ENCODE measurements around the gene NPAS2. TPM values are rescaled to one million over a fixed set of nuclear protein-coding genes. Genes with fewer than 3 reads are reported as not detected.

Gene NPAS2
- total RNA-seq, 2 donors from 2014 or later, result 3.9 to 11.4 TPM

DNA sequence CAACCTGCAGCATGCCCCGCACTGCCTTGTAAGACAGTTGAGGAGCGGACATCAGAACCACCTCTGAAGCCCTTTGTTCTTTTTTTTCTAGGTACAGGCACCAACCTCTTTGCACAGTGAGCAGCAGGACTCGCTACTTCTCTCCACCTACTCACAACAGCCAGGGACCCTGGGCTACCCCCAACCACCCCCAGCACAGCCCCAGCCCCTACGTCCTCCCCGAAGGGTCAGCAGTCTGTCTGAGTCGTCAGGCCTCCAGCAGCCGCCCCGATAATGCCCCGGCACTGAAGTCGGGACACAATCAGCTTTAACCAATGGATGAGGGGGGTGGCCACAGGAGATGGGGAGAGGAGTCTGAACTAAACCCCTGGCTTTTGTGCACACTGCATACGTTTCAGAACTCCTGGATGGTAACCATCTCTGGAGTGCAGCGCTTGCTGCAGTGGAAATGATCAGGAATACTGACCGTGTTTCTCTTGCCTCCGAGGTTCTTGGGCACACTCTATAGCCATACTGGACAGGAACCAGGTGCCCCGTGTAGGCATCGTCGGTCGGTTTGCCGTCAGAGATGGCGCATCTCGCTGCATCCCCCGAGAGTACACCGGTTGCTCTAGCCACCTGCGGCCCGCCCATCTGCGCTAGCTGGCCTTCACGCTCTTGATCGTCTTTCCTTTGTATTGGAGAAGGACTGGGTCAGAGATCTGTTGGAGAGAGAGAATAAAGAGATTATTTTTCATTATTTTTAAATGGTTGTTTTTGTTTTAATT lies 175.6 kb downstream of the NPAS2 start:
- Mint-ChIP-seq H3K36me3 (ENCODE audit: low read depth) (no peaks in the 10 kb centered on the region), H3K9me3 (no peaks in the 10 kb centered on the region), H3K4me1 (peaks cover 6% of the 10 kb centered on the region), H3K27me3 (no peaks in the 10 kb centered on the region), H3K4me3 (no peak overlapping the region), H3K27ac (no peak overlapping the region)
- ATAC-seq (replicated peaks), result no peak

- Mint-ChIP-seq H3K27ac (no peak overlapping the region), H3K4me3 (no peak overlapping the region), H3K27me3 (no peaks in the 10 kb centered on the region), H3K9me3 (peaks cover 3% of the 10 kb centered on the region), H3K36me3 (ENCODE audit: low read depth) (peaks cover 11% of the 10 kb centered on the region), H3K4me1 (peaks cover 8% of the 10 kb centered on the region)
- no peak for ATAC-seq (replicated peaks)
Measured at GRCh38 chr2:100997509-100998234, 177.7 kb downstream of the NPAS2 start.

- Mint-ChIP-seq H3K36me3 (ENCODE audit: low read depth) (peaks cover 17% of the 10 kb centered on the region), H3K4me3 (no peak overlapping the region), H3K27me3 (no peaks in the 10 kb centered on the region), H3K27ac (no peak overlapping the region), H3K4me1 (peaks cover 8% of the 10 kb centered on the region), H3K9me3 (peaks cover 3% of the 10 kb centered on the region)
- ATAC-seq (replicated peaks), result no peak
Measured at GRCh38 chr2:100998235-100998573, 178.3 kb downstream of the NPAS2 start.

GRCh38 chr2:100999995-101000394 lies 180.1 kb downstream of the NPAS2 start:
- Mint-ChIP-seq H3K36me3 (ENCODE audit: low read depth) (peaks cover 35% of the 10 kb centered on the region), H3K27ac (peak overlapping the region; percentile 64), H3K4me1 (peaks cover 26% of the 10 kb centered on the region), H3K4me3 (peak overlapping the region; percentile 26), H3K27me3 (no peaks in the 10 kb centered on the region), H3K9me3 (peaks cover 3% of the 10 kb centered on the region)
- ATAC-seq (replicated peaks), result no peak

DNA sequence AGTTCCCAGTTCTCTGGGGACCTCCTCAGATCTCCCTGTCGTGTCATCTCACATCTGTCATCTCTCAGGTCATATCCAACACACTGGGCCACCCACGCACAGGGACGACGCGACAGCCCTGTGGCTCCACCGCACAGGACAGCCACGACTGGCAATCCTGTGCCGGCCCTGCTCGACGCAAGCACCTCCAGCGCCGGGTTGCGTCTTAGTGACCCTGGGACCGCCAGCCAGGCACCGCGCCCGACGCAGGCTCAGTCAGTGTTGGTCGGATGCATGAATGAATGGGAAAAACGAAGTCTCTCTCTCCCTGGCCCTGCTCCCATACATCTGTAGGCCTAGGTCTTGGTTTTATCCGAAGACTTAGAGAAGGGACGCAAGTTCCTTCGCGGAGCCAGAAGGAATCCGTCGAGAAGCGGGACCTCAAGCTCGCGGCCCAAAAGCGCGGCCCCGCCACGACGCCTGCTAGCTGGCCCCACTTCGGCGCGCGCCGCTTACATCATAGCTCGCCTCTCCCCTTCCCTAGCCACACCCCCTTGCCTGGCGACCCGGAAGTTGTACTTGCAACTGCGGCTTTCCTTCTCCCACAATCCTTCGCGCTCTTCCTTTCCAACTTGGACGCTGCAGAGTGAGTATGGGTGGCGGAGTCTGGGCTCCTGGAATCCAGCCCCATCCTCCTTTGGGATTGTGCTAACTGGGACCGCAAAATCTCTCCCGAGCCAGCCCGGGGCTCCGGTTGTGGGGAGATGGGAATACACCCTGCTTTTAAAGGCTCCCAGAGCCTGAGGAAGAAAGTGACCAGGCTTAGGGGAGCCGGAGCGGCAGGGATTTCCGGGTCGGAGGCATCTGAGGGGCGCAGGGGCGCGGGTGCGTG lies 182.0 kb downstream of the NPAS2 start, which contains the start of gene RPL31:
Gene RPL31 (plus strand): TSS at position 599 of the 871 bp plus-strand sequence. CDS start 413 bp downstream, outside the sequence.
- Mint-ChIP-seq H3K9me3 (peaks cover 3% of the 10 kb centered on the region), H3K4me1 (peaks cover 40% of the 10 kb centered on the region), H3K27ac (peak within 1 kb of the TSS; percentile 99), H3K27me3 (no peaks in the 10 kb centered on the region), H3K36me3 (ENCODE audit: low read depth) (peaks cover 54% of the 10 kb centered on the region), H3K4me3 (peak within 1 kb of the TSS; percentile 100)
- ATAC-seq (replicated peaks), result peak; percentile 96

GRCh38 chr2:101002562-101003277 lies 182.8 kb downstream of the NPAS2 start:
- Mint-ChIP-seq H3K4me3 (peak overlapping the region; percentile 100), H3K9me3 (peaks cover 3% of the 10 kb centered on the region), H3K36me3 (ENCODE audit: low read depth) (peaks cover 62% of the 10 kb centered on the region), H3K4me1 (peaks cover 45% of the 10 kb centered on the region), H3K27me3 (no peaks in the 10 kb centered on the region), H3K27ac (peak overlapping the region; percentile 99)
- no peak for ATAC-seq (replicated peaks)

DNA sequence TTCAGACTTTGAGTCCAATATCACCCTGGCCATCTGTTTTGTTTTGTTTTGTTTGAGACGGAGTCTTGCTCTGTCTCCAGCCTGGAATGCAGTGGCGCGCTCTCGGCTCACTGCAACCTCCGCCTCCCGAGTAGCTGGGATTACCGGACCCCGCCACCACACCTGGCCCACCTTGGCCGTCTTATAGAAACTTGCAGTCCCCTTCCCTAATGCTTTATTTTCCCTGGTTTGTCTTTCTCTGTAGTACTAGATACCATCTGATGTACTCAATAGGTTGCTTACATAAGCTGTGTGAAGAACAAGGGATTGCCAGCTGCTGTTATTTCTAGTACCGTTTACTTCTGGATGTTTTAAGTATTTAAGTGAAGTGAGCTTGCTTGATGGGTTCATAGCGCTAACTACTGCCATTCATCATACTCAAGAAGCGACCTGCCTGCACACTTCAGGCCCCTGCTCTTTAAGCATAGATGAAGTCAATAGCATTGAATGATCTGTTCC lies 183.4 kb downstream of the NPAS2 start:
- Mint-ChIP-seq H3K27me3 (no peaks in the 10 kb centered on the region), H3K27ac (peak overlapping the region; percentile 99), H3K36me3 (ENCODE audit: low read depth) (peaks cover 68% of the 10 kb centered on the region), H3K9me3 (peaks cover 3% of the 10 kb centered on the region), H3K4me3 (peak overlapping the region; percentile 100), H3K4me1 (peaks cover 51% of the 10 kb centered on the region)
- no peak for ATAC-seq (replicated peaks)

- H3K27me3 Mint-ChIP-seq, result no peaks in the 10 kb centered on the region
- peak overlapping the region; percentile 99 for H3K27ac Mint-ChIP-seq
- H3K4me3 Mint-ChIP-seq, result peak overlapping the region; percentile 100
- H3K4me1 Mint-ChIP-seq, result peaks cover 51% of the 10 kb centered on the region
- no peak for ATAC-seq (replicated peaks)
- peaks cover 3% of the 10 kb centered on the region for H3K9me3 Mint-ChIP-seq
- H3K36me3 Mint-ChIP-seq (ENCODE audit: low read depth), result peaks cover 82% of the 10 kb centered on the region
Measured at GRCh38 chr2:101004620-101005325, 184.8 kb downstream of the NPAS2 start.

DNA sequence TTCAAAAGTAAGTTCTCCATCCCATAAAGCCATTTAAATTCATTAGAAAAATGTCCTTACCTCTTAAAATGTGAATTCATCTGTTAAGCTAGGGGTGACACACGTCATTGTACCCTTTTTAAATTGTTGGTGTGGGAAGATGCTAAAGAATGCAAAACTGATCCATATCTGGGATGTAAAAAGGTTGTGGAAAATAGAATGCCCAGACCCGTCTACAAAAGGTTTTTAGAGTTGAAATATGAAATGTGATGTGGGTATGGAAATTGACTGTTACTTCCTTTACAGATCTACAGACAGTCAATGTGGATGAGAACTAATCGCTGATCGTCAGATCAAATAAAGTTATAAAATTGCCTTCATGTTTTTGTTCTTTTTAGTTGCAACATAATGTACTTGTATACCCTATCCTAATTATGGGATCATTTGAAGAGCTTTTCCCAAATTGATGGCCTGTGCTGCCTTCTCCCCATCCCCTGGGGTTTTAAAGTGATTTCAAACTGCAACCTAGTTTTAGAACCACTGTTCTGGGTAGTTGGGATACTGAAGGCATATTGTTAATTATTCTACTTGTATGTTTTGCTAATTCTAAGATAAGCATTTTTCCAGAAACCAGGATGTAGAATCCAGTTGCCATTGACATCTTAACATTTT lies 186.3 kb downstream of the NPAS2 start:
- peaks cover 51% of the 10 kb centered on the region for H3K4me1 Mint-ChIP-seq

GRCh38 chr2:101007415-101008345 lies 187.7 kb downstream of the NPAS2 start:
- peak overlapping the region; percentile 74 for H3K27ac Mint-ChIP-seq
- peak overlapping the region; percentile 100 for H3K4me3 Mint-ChIP-seq
- peaks cover 100% of the 10 kb centered on the region for H3K36me3 Mint-ChIP-seq (ENCODE audit: low read depth)

More for the DNA sequence above, 186.3 kb downstream of the NPAS2 start:
- peak overlapping the region; percentile 100 for H3K4me3 Mint-ChIP-seq
- no peak for ATAC-seq (replicated peaks)
- H3K27me3 Mint-ChIP-seq, result no peaks in the 10 kb centered on the region
- peaks cover 96% of the 10 kb centered on the region for H3K36me3 Mint-ChIP-seq (ENCODE audit: low read depth)
- peaks cover 3% of the 10 kb centered on the region for H3K9me3 Mint-ChIP-seq
- peak overlapping the region; percentile 99 for H3K27ac Mint-ChIP-seq

DNA sequence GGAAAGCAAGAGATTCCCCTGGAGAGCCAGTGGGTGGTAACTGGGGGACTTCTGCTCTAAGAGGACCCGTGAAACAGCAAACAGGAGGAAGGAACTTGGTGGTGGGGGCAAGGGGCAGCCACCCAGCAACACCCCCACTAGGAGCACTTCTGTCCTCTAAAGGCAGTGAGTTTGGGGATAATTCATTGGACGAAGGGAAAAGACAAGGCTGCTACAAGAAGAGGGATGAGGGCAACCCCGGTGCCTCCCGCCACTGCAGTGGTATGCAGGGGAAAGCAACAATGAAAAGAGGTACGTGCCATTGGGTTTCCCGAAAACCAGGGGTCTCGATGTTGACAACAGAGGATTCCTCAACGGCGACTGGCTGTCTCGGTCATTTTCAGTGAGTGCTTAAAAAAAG lies 191.2 kb downstream of the NPAS2 start:
- H3K4me1 Mint-ChIP-seq, result peaks cover 21% of the 10 kb centered on the region
- H3K27me3 Mint-ChIP-seq, result no peaks in the 10 kb centered on the region
- no peaks in the 10 kb centered on the region for H3K9me3 Mint-ChIP-seq
- peak overlapping the region; percentile 66 for H3K27ac Mint-ChIP-seq
- peaks cover 92% of the 10 kb centered on the region for H3K36me3 Mint-ChIP-seq (ENCODE audit: low read depth)
- no peak overlapping the region for H3K4me3 Mint-ChIP-seq
- no peak for ATAC-seq (replicated peaks)

More at GRCh38 chr2:101007415-101008345, 187.7 kb downstream of the NPAS2 start:
- ATAC-seq (replicated peaks), result peak; percentile 51
- Mint-ChIP-seq H3K9me3 (no peaks in the 10 kb centered on the region), H3K4me1 (peaks cover 52% of the 10 kb centered on the region), H3K27me3 (no peaks in the 10 kb centered on the region)

Measured in activated T-helper 17 cell treated with anti-CD3 and anti-CD28 coated beads, Interleukin-2, amount 50 U/mL, for 72 hours (primary cell).